K562 (cell line): ENCODE data around the gene LZTS3. TPM values are rescaled to one million over a fixed set of nuclear protein-coding genes. Genes with fewer than 3 reads are reported as not detected.

Experiments used
- AFF4 ChIP-seq: sonication (generic); formaldehyde crosslinking; IDR thresholded peaks from 2 replicates; pipeline ENCODE4 v1.8.0; 2023; ENCODE audit warnings: mild to moderate bottlenecking, missing genetic modification reagents
- ARID4B ChIP-seq: sonication (generic); formaldehyde crosslinking; IDR thresholded peaks from 2 replicates; pipeline ENCODE4 v1.8.0; 2022; ENCODE audit warnings: mild to moderate bottlenecking, missing genetic modification reagents
- CBX5 ChIP-seq: IDR thresholded peaks from 2 replicates; pipeline ENCODE4 v1.6.1; 2014; ENCODE audit warnings: low read depth, borderline replicate concordance
- CHD2 ChIP-seq: IDR thresholded peaks from 2 replicates; pipeline ENCODE4 v1.6.1; 2011; ENCODE audit warnings: low read depth, low read length
- CSDE1 ChIP-seq, 2 experiments: fragments of 450-650 bp; IDR thresholded peaks; 2 replicates each; pipeline ENCODE4 v1.6.1; 2016; ENCODE audit warnings: mild to moderate bottlenecking in 1 of 2
- DMBX1 ChIP-seq: fragments of 250-450 bp; sonication (Bioruptor Pico); IDR thresholded peaks from 2 replicates; pipeline ENCODE4 v1.8.0; 2022; ENCODE audit warnings: inconsistent platforms, mild to moderate bottlenecking, moderate library complexity, borderline replicate concordance
- HOMEZ ChIP-seq: fragments of 250-450 bp; sonication (Bioruptor Pico); IDR thresholded peaks from 2 replicates; pipeline ENCODE4 v1.4.0; 2020; ENCODE audit warnings: mild to moderate bottlenecking, moderate library complexity
- JUNB ChIP-seq: fragments of 450-650 bp; formaldehyde crosslinking; conservative IDR thresholded peaks from 2 replicates; pipeline ENCODE4 v1.4.0; 2020; ENCODE audit warnings: mild to moderate bottlenecking
- NR2F6 ChIP-seq: fragments of 450-650 bp; formaldehyde crosslinking; IDR thresholded peaks from 2 replicates; pipeline ENCODE4 v1.4.0; 2020; ENCODE audit warnings: mild to moderate bottlenecking
- SAFB ChIP-seq: fragments of 200-400 bp; formaldehyde crosslinking; IDR thresholded peaks from 2 replicates; pipeline ENCODE4 v1.6.1; 2017; ENCODE audit warnings: low read depth, low read length, borderline replicate concordance
- SIN3A ChIP-seq, 2 experiments: fragments of 150-350 bp in 1 of 2; IDR thresholded peaks; 2 replicates each; pipeline ENCODE4 v1.6.1; 2011 to 2016; ENCODE audit warnings: borderline replicate concordance in 2 of 2, low read depth in 2 of 2, low read length in 2 of 2, mild to moderate bottlenecking in 2 of 2, moderate library complexity in 2 of 2; ENCODE audit not compliant: control insufficient read depth in 1 of 2
- SNIP1 ChIP-seq: fragments of 450-650 bp; IDR thresholded peaks from 2 replicates; pipeline ENCODE4 v1.7.1; 2017; ENCODE audit warnings: low read depth, mild to moderate bottlenecking
- TFAP4 ChIP-seq: sonication (generic); formaldehyde crosslinking; IDR thresholded peaks from 2 replicates; pipeline ENCODE4 v1.8.0; 2022; ENCODE audit warnings: missing genetic modification reagents, mild to moderate bottlenecking, moderate library complexity, borderline replicate concordance
- polyA plus RNA-seq, 8 experiments: library from polyadenylated mRNA; depleted of rRNA in 4 of 8; stranded (reverse) in 5 of 8; unstranded in 3 of 8; fragments of >200 nt; fragmentation: Nextera tagmentation in 2 of 8; fragmentation: Illumina TruSeq in 1 of 8; extraction: Ambion mirVana in 2 of 8; extraction: Trizol in 1 of 8; gene quantifications; 2 replicates each; pipeline versions ENCODE4 v1.2.1 to v1.2.3, GENCODE V29; 2011 to 2014; ENCODE audit warnings: inconsistent platforms in 1 of 8, missing spikeins in 1 of 8
- total RNA-seq, 7 experiments: library from RNA; depleted of rRNA in 6 of 7; stranded (reverse); fragments of >200 nt in 6 of 7; fragmentation: Illumina TruSeq in 2 of 7; extraction: Trizol in 2 of 7; gene quantifications; 2 replicates each; pipeline versions ENCODE4 v1.2.1 to v1.2.3, GENCODE V29; 2011 to 2021; ENCODE audit warnings: low replicate concordance in 1 of 7
- TF ChIP-seq, protein P1 (sequence below), 3 experiments: IDR thresholded peaks in 2 of 3; conservative IDR thresholded peaks in 1 of 3; 2 replicates each; pipeline ENCODE4 v1.5.1; 2011 to 2012; ENCODE audit warnings: low read length in 3 of 3, mild to moderate bottlenecking in 3 of 3, control low read depth in 2 of 3, improper control_type of control experiment in 1 of 3, inconsistent platforms in 1 of 3, low read depth in 1 of 3, mixed read lengths in 1 of 3, moderate library complexity in 1 of 3; ENCODE audit not compliant: insufficient read depth in 2 of 3

The LZTS3 gene
- total and polyA plus RNA-seq, 9 of the 15 experiments (the other 6 are each of a cell fraction or from before 2014, with no cell fraction given), result 0.07 to 2.9 (median 2.0) TPM

DNA sequence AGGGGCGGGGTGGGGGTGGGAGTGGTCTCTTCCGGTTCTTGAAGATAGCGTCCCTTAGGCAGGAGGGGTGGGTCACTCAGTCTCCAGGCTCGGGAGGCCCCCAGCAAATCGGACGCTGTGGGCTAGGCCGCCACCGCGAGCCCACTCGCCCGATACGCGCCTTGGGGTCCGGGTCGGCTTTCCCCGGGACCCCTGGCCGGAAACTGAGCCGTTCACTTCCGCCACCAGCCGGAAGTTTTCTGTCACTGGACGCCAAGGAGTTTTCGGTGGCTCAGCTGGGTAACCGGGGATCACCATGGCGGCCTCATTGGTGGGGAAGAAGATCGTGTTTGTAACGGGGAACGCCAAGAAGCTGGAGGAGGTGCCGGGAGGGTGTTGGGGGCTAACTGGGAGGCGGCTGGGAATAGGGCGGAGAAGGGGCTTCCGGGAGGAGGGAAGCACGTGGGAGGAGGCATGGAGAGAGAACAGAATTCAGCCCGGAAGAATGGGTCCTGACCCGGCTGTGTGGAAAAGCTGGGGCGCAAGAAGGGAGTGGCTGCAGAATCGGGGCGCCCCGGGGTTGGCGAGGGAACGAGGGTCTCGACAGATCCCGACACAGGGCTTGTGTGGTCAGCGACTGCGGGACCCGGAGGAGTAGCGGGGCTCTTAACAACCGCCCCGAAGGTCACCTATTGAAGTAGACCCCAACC is 36.1 kb upstream of the LZTS3 start, which contains the start of gene ITPA (continued):
- no peak for TF ChIP-seq NR2F6
- peak; percentile 97 for TF ChIP-seq TFAP4 (CRISPR knock-in tag)
- peak; percentile 32; the same call in 1 of the 2 replicates for TF ChIP-seq ARID4B (CRISPR knock-in tag)
- peak; percentile 67 to 85; a peak in 2 of 4 replicates for TF ChIP-seq SIN3A (IDR thresholded peaks at IDR 0.05; ENCODE audit: borderline replicate concordance in 2 of 2, control insufficient read depth in 1 of 2, low read depth in 2 of 2, low read length in 2 of 2)
- TF ChIP-seq DMBX1 (CRISPR knock-in tag), result no peak
- TF ChIP-seq CSDE1 (IDR thresholded peaks at IDR 0.05), result no peak
- TF ChIP-seq, protein P1, sequence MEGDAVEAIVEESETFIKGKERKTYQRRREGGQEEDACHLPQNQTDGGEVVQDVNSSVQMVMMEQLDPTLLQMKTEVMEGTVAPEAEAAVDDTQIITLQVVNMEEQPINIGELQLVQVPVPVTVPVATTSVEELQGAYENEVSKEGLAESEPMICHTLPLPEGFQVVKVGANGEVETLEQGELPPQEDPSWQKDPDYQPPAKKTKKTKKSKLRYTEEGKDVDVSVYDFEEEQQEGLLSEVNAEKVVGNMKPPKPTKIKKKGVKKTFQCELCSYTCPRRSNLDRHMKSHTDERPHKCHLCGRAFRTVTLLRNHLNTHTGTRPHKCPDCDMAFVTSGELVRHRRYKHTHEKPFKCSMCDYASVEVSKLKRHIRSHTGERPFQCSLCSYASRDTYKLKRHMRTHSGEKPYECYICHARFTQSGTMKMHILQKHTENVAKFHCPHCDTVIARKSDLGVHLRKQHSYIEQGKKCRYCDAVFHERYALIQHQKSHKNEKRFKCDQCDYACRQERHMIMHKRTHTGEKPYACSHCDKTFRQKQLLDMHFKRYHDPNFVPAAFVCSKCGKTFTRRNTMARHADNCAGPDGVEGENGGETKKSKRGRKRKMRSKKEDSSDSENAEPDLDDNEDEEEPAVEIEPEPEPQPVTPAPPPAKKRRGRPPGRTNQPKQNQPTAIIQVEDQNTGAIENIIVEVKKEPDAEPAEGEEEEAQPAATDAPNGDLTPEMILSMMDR (IDR thresholded peaks at IDR 0.05 in 2 of 3, conservative IDR thresholded peaks at IDR 0.05 in 1 of 3; ENCODE audit: insufficient read depth in 2 of 3, low read depth in 1 of 3, low read length in 3 of 3), result no peak
- TF ChIP-seq SNIP1, result no peak
- TF ChIP-seq CHD2, result no peak
- no peak for TF ChIP-seq HOMEZ (CRISPR knock-in tag)
- TF ChIP-seq JUNB (CRISPR knock-in tag), result no peak
- no peak for TF ChIP-seq SAFB
- no peak; the same call in 1 of the 2 replicates for TF ChIP-seq AFF4
- no peak for TF ChIP-seq CBX5
